COLO829 (cell line): Measurements from ENCODE around the gene CCND1.

Source experiments
- DNase-seq: peaks from one replicate; pipeline ENCODE4 v3.0.0; 2012; ENCODE audit warnings: low spot score

Gene CCND1

DNA sequence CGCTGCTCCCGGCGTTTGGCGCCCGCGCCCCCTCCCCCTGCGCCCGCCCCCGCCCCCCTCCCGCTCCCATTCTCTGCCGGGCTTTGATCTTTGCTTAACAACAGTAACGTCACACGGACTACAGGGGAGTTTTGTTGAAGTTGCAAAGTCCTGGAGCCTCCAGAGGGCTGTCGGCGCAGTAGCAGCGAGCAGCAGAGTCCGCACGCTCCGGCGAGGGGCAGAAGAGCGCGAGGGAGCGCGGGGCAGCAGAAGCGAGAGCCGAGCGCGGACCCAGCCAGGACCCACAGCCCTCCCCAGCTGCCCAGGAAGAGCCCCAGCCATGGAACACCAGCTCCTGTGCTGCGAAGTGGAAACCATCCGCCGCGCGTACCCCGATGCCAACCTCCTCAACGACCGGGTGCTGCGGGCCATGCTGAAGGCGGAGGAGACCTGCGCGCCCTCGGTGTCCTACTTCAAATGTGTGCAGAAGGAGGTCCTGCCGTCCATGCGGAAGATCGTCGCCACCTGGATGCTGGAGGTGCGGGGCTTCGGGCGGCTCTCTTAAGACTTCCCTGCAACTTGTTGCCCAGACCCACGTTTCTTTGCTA, at the start of gene CCND1:
Gene CCND1, plus strand, starts transcription at position 162 of the 587 bp plus-strand sequence. Its CDS starts 158 bp downstream, at position 320.
- peak; percentile 86 for DNase-seq

DNA sequence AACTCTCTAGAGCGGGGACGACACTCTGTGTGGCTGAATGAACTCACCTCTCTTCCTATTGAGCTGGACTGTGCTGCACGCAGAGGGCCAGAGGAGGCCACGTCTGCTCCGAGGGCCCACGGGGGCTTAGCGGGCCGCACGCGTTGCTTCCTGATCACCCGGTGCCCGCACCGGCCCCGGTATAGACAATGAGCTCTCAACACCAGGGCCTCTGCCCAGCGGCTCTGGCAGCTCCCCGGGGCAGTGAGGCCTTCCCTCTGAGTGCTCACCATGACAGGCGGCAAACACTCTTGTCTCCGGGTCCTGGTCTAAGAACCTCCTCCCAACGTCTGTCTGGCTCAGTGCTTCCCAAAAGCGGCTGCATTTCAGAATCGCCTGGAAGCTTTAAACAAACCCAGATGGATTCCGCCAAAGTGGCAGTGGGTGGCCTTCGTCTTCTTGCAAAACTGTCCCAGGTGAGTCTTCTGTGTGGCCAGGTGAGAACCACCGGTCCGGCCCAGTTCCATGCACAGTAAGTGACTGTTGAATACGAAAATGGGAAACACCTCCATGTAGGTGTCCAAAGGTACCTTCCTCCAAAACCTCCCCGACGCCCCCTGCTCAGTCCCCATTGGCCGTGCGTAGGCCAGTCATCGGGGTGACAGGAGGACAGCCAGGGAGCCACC, 47.8 kb upstream of the CCND1 start:
- DNase-seq = no peak

DNA sequence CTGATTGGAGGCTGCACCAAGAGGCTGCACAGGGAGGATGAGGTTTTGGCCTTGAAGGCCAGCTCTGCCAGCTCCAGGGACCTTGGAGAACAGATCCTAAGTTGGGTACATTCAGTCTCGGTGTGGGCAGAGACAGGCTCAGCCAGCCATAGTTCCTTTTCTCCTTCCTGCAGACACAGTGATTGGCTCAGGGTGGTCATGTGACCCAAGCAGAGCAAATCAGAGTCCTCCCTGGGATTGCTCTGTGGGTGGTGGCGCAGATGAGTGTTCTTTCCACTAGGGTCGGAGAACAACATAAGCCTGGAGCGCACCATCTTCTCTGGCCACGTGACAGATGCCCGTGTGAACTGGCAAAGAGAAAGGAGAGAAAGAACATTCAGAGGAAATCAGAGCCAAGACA, 47.1 kb upstream of the CCND1 start:
- no peak for DNase-seq

DNA sequence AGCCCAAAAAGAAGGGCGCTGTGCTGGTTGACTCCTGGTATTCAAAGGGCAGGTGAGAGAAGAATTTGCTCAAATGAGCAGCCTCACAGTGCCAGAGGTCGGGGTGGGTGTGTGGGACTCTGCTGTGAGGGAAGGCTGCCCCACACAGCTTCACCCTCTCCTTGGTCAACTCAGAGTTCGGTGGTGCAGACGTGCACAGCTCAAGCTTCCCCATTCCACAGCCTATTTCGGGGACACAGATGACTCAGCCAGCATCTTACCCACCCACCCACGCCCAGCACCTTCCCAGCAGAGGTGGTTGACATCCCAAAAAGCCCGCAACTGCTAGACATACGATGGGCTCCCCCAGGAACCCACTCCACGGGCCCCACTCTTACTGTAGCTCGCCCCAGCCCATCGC, 46.5 kb upstream of the CCND1 start:
- DNase-seq = no peak

DNA sequence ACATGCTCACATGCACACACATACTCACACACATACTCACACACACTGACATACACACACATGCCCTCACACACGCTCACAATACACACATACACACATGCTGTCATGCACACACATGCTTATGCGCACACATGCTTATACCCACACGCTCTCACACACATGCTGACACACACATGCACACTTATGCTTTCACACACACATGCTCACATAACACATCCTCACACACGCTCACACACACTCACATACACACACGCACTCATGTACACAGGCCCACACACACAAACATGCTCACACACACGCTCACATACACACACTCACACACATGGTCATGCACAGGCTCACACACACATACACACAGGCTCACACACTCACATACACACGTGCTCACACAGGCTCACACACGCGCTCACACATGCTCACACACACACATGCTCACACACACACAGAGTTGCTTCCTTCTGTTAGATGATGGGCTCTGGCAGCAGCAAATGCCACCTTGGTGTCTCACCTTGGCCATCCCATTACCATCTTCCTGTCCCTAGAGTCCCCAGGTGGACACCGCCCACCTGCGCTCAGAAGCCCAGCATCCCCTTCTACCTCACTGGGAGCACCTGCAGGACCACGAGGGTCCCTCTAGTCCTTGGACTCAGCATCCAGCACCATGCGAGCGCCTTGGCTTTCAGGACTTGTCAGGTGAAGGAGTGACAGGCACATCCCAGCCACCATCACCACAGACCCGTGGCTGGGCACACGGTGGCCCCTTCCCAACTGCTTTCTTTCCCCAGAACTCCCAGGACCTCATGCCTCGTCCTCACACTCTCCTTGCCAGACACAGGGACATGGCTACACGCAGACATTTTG, 44.9 kb upstream of the CCND1 start:
- DNase-seq = no peak

DNA sequence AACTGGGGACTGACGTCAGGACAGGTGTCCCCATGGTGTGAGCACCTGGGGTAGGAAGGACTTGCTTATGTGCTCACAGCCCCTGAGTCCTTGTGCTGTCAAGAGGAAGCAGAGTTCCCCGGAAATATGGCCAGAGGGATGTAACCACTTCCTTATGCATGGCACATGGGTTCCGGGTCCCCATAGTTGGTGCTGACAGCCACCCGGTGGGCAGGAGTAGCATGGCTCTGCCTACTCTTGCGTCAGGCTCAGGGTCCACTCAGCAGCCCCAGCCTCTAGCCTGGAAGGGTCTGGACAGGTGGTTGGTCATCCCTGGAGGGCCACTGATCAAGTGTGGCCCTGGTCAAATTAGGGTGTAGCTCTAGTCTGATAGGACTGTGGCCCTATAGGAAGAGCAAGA, 42.8 kb upstream of the CCND1 start:
- DNase-seq = no peak

DNA sequence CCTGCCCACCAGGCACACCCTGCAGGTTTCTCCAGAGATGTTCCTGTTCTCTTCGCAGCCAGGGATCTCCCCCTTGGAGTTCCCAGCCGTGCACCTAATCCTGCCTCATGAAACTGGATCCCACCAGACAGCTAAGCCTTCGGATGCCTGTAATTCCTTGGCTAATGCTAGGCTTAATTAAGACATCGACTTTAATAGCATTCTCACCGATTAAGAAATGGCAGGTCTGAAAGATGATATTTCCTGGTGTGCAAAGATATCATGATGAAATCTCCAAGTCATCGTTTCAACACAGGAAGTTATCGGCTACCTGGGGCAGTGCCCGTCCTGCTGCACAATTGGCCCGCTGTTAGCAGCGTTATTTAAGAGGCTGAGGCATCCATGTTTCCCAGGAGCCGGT, 41.5 kb upstream of the CCND1 start:
- DNase-seq = peak; percentile 58

DNA sequence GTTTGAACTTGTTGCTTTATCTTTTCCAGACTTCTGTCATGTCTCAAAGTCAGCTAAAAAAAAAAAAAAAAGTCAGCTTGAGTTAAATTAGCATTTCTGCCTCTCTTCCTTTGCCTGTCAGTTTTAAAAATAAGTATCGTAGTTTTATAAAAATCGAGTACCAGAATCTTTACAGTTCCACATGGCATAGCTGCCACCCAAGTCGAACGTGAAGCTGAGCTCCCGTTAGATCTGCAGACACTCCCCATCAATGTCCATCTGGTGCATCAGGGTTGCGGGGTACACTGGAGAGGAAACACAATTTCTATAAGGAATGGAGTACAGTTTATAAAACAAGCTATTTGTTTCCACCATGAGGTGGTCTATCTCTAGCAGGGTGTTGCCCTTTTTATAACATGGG, 41.0 kb upstream of the CCND1 start:
- no peak for DNase-seq

DNA sequence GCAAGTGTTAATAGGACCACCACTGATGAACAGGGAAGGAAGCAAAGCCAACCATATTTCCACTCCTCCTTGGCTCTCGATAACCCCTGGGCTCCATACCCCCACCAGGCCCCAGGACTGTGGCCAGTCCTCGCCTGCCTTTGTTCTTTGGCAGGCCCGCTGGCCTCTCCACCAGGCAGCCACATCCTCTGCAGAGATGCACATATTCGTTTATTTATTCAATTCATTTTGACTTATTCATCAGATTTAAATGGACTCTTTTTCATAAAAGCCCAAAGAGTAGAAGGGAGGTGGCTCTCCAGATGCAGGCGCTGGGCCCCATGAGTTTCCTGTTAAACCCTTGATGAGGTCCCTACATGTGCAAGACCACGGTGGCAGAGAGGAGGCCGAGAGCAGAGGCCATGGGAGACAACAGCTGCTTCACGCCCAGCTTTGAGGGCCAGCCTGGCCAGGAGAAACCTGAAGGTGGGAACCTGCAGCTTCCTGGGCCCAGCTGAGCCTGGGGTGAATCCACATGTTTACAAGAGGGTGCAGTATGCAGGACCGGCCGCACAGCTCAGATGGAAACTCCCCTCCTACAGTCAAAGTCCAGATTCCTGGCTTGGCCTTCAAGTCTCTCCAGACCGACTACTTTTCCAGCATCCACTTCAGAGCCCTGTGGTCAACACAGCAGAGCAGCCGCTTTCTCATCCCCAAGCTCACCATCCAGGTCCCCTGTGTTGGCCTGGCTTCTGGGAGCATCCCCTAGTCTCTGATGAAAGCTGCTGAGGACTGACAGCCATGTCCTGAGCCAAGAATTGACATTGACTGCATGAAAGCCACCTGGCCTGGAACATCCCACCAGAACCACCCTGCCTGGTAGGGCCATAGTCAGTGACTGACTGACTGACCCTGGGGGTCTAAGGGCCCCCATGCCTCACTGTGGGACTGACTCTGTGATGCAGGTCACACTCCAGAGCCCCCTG, 39.7 kb upstream of the CCND1 start:
- no peak for DNase-seq

DNA sequence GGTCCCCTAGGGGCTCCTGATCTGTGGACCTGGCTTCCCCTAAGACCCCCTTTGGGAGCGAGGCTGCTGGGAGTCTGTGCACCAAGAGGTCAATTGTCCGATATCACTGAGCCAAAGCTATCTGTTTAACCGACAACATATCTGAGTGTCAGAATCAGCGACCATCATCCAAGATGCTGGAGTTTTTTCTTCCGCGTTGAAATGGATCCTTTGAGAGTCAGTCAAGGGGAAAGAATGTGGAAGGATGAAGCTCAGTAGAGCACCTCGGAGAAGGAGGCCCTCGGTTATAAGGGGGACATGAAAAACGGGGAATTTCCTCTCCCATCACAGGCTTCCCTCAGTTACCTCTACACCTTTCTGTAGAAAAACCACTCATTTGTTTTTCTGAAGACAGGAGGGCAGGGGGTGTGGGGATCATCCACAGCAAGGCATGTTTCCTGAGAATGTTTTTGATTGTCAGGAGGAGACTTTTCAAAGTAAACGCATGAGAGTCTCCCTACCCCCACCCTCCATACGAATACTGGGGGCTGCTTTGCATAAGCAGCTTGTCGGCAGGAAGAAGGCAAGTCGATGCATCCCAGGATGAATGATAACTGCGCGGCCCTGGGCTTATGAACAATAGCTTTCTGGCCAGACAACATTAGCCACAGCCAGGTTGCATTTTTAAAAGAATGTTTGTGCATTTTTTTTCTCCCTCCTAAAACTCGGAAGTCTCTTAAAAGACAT, 37.7 kb upstream of the CCND1 start:
- no peak for DNase-seq

DNA sequence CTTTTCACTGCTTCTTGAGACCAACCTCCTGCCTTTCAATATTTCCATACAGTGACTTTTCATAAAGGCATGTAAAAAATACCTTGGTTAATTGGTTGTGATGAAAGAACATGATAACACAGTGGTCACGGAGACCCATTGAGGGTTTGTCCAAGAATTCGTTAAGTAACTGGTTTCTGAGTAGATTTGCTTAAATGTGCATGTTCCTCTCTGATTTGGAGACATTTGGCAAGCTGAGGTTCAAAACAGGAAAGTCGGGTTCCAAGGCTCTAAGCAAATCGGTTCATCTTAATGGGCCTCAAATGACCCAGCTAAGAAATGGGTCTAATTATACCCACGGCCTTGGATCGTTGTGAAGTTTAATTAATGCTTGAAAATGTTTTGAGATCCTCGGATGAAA, 36.9 kb upstream of the CCND1 start:
- DNase-seq = no peak

DNA sequence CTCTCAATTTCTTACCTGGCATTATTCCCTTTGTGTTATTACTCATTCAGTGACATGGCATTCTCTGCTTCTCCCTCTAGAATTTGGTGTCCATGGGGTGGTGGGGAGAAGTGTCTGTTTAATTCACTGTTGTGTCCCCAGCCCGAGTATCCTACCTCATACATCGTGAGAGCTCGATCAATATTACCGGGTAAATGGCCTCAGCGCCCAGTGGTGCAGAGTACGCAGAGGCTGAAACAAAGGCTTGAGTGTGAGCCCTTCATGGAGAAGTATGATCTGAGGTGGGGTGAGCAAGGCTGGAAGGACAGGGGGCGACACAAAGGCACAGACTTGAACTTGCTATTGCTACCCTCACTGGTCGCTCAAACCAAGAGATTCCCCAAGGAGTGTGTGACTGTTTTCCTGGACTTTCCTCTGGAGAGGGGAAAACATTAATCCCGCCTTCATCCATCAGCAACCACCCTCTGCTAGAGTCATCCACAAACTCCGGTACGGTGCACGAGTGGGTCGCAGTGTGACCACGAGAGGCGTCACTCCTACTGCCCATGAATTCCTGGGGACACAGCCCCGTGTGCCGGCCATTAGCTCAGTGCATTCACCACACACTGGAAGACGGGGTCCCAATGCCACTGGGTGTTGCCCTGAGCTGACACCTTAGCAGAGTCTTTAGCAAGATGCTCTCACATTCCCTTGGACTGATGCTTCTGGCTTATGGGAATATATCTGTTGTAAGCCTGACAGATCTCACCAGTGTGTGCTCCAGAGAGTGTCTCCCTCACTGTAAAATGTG, 35.0 kb upstream of the CCND1 start:
- no peak for DNase-seq

DNA sequence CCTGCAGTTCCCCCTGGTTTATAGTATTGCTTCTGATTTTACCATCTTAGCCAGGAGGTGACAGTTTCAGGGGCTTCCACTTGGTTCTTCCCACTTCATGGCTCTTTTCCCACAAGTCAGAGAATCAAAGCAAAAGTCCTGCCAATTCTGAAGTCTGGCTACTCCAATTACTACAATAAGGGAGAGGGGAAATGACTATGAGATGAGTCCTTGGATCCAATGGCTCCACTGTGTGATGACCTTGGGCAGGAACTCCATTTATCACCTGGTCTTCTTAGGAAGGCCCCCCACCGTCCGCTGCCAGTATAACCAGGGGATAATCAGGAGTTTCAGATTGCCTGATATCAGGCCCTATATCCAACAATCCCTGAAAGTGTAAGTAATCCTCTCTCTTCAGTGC, 31.6 kb upstream of the CCND1 start:
- DNase-seq = no peak

DNA sequence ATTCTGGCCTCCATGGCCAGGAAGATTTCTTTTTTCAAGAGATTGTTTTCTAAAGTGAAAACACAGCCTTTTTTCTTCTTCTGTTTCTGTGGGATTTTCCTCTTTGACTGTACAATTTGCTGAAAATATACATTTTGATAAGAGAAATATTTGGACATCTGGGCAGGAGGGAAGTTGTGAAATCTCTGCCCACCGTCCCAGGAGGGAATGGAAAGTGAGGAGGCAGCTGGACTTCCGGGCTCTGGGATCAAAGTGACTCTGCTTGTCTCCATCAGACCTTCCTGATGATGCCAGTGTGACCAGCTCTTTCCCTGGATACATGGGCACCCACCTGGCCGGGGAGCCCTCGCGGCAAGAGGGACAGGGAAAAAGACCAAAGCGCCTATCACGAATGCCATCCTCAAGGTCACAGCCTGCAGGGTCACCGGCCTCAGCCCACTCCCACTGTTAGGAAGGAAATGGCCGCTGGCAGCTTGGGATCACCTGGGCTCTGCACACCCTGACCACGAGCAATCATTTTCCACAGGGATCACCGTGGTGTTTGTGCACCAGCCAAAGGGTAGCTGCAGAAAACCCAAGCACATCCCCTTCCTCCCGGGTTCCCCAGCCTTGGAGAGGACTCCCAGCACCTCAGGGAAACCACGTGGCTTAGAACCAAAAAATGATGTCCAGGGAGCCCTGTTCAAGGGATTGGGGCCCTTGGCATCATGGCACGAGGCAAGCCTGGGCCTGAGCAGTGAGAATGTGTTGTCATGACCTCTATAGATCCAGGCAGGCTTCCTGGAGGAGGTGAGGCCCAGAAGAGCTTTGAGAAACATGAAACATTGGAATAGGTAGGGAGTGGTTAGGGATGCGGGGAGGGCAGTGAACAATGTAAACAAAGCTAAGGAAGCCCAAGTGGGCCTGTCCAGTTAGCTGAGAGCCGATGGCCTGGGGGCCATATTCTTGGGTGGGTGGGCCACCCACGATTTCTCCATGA, 29.1 kb upstream of the CCND1 start:
- no peak for DNase-seq

DNA sequence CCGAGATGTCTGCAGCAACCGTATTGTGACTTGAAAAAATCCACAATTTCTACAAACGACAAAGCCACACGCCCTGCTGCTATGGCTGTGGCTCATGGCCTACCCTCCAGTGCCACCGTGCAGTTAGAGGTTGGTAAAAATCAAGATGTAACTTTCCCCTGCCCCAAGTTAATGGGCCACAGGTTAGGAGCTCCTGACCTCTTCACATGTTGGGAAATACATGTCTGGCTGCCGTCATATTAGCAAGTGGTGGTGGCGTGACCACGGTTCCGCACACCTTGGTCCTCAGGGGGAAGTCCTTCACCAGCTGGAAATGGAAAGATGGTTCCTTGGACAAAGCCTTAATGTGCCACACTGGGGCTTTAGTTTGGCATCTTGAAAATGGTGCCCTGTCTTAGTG, 27.4 kb upstream of the CCND1 start:
- no peak for DNase-seq

DNA sequence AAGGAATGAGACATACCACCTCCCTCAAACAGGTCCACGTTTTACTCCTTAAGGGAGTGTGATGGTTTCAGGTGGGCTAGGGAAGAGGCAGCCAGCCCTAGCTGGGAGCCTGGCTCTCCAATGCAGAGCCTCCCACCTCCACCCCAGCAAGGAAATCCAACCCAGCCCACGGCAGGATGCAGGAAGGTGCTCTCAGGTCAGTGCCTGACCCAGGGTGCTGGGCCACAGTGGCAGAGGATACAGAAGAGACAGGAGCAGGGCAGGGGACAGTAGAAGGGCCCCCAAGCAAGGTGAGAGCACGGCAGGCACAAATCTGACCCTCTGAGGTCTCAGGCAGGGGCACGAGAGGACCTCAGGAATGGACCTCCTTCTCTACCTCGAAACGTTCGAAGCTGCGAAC, 26.9 kb upstream of the CCND1 start:
- no peak for DNase-seq

DNA sequence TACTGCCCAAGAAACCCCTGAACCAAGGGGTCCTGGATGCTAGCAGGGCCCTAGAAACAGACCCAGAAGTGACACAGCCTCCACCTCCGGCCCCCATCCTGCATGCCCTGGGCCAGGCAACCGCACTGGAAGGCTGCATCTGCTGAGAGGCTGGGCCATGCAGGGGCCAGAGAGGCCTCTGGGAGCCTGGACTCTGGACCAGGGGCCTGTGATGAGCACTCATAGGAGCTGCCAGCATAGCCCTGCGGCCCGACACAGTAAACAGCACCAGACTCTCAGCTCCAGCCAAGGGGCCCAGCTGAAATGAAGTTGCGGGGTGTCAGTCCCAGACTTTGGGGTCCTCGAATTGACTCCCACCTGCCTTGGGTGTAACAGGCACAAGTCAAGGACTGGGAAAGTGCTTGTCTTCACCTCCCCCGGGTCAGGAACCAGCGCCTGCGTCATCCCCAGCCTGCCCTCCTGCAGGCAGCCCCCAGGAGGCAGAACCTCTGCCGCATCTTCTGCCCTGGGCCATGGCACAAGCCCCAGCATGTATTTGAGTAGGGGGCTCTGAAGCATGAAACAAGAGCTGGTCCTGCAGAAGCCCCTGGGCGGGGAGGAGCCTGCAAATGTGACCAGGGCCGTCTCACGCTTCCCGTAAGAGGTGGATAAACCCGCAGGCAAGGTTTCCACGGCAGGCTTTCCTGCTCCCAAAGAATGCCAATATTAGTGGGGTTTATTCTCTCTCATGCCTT, 25.2 kb upstream of the CCND1 start:
- DNase-seq = no peak

DNA sequence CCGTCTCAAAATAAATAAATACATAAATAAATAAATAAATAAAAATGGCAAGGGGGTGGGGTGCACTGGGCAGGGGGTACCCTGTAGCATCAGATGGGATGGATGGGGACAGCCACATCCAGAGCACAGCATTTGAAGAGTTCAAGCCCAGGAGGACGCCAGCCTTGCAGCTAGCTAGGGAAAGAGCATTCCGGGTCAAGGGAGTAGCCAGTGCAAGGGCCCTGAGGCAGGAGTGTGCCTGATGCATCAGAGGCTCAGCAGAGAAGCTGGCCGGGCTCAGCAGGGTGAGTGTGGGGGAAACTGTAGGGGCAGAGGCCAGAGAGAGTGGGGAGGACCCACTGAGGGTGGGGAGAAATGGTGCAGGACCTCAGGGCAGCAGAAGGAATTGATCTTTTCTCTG, 23.7 kb upstream of the CCND1 start:
- no peak for DNase-seq

DNA sequence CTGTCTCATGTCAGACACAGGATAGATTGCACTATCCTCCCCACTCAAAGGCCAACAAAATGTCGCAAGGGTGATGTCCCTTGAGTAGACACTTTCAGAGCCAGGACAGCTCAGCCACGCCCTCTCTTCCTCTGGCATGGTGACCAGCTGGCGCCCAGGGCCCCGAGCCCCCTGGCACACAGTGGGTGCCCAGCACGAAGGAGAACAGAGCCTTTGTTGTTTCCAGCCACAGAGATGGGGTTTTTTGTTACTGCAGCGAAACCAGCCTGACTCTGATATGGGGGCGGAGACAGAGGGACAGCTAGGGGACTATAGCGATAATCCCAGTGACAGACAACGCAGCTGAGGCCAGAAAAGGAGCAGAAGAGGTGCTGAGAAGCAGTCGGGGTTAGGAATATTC, 23.3 kb upstream of the CCND1 start:
- DNase-seq = no peak
